Body of pancreas (tissue), 4 donors: Measurements from ENCODE around the gene HSF5. TPM values are rescaled to one million over a fixed set of nuclear protein-coding genes. Genes with fewer than 3 reads are reported as not detected.
A peak's percentile ranks its signal among the peaks of the same experiment; 100 is the strongest.

Source experiments
- ATAC-seq: fragments of 150-250 bp; one replicate; pipeline ENCODE4 v1.9.1; 2016
- DNase-seq, 4 donors: peaks; one replicate each; pipeline ENCODE4 v3.0.0-alpha.2; 2019
- H3K27ac ChIP-seq, 4 donors: fragments of 200-600 bp; sonication (generic); 1 replicate in 3 of 4; 2 replicates in 1 of 4; pipeline versions ENCODE4 v1.5.1 to v1.6.1; 2016 to 2019; ENCODE audit warnings: mild to moderate bottlenecking in 1 of 4, mixed read lengths in 1 of 4, moderate library complexity in 1 of 4
- H3K27me3 ChIP-seq, 2 donors: fragments of 200-600 bp; sonication (generic); one replicate each; pipeline ENCODE4 v1.6.0; 2016; ENCODE audit warnings: mild to moderate bottlenecking in 1 of 2
- H3K36me3 ChIP-seq, 2 donors: fragments of 200-600 bp; sonication (generic); replicated peaks in 1 of 2; 2 replicates each; pipeline ENCODE4 v1.5.1; 2016; ENCODE audit warnings: low read depth in 2 of 2; ENCODE audit not compliant: insufficient read depth in 1 of 2
- H3K4me1 ChIP-seq: fragments of 200-600 bp; sonication (generic); one replicate; pipeline ENCODE4 v1.6.0; 2016
- H3K4me3 ChIP-seq, 2 donors: fragments of 200-600 bp; sonication (generic); 1 replicate in 1 of 2; 2 replicates in 1 of 2; pipeline ENCODE4 v1.5.1; 2016 to 2019
- H3K9me3 ChIP-seq, 3 donors: fragments of 200-600 bp; sonication (generic); 1 replicate in 2 of 3; 2 replicates in 1 of 3; pipeline ENCODE4 v1.5.1; 2016
- POLR2A ChIP-seq, 3 donors: fragments of 450-650 bp; IDR thresholded peaks; one replicate each; pipeline ENCODE4 v1.6.1; 2016; ENCODE audit warnings: antibody characterized with exemption in 3 of 3, mild to moderate bottlenecking in 2 of 3
- WGBS, 2 donors: methylation state at CpG; one replicate each; pipeline ENCODE4 v1.1.5; 2017; 5-methylcytosine and 5-hydroxymethylcytosine counted together
- intact Hi-C: fragments of 100-400 bp; cut with DNase I; formaldehyde crosslinking; loops from one replicate; pipeline ENCODE4 v1.15.1; 2023
- total RNA-seq, 2 donors: library from RNA; depleted of rRNA; stranded (reverse); fragments of >200 nt; gene quantifications; one replicate each; pipeline ENCODE4 v1.1.0, GENCODE V29; 2016
- TF ChIP-seq, protein P1 (sequence below), 7 experiments: fragments of 450-650 bp in 4 of 7; fragments of 200-600 bp in 3 of 7; sonication (generic) in 3 of 7; IDR thresholded peaks; one replicate each; pipeline ENCODE4 v1.5.1; 2016 to 2019; ENCODE audit warnings: antibody characterized with exemption in 7 of 7

Gene HSF5
- total RNA-seq, 2 donors from 2014 or later = not detected

DNA sequence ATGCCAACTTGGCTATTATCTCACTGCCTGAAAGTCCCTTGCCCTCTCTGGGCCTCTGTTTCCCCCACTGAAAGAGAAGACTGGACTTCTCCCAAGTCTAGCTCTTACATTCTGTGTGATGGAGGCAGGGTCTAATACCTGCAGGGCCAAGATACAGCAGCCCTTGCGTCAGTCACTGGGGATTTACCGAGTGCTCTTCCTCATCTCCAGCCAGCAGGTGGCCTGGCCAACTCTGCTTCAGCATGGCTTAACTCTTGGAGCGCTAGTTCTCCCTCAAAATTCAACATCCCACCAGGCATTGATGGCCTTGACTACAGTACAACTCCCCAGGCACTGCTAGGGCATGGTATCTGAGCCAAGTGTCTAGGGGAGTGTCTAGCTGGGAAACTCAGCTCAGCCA is 46.1 kb upstream of the HSF5 start:
- DNase-seq (no peak), ATAC-seq (no peak)
- Histone ChIP-seq H3K27me3 (no peaks in the 10 kb centered on the region), H3K36me3 (no peaks in the 10 kb centered on the region), H3K4me1 (peaks cover 11% of the 10 kb centered on the region), H3K27ac (no peak overlapping the region), H3K9me3 (no peaks in the 10 kb centered on the region), H3K4me3 (no peak overlapping the region)
- intact Hi-C loops = no loop called here
- no peak for TF ChIP-seq POLR2A (IDR thresholded peaks at IDR 0.05)
- TF ChIP-seq, protein P1, sequence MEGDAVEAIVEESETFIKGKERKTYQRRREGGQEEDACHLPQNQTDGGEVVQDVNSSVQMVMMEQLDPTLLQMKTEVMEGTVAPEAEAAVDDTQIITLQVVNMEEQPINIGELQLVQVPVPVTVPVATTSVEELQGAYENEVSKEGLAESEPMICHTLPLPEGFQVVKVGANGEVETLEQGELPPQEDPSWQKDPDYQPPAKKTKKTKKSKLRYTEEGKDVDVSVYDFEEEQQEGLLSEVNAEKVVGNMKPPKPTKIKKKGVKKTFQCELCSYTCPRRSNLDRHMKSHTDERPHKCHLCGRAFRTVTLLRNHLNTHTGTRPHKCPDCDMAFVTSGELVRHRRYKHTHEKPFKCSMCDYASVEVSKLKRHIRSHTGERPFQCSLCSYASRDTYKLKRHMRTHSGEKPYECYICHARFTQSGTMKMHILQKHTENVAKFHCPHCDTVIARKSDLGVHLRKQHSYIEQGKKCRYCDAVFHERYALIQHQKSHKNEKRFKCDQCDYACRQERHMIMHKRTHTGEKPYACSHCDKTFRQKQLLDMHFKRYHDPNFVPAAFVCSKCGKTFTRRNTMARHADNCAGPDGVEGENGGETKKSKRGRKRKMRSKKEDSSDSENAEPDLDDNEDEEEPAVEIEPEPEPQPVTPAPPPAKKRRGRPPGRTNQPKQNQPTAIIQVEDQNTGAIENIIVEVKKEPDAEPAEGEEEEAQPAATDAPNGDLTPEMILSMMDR (IDR thresholded peaks at IDR 0.05) = no peak
- 58 to 90% methylated on average over 3 of the region's 3 CpGs for WGBS, 2 donors

DNA sequence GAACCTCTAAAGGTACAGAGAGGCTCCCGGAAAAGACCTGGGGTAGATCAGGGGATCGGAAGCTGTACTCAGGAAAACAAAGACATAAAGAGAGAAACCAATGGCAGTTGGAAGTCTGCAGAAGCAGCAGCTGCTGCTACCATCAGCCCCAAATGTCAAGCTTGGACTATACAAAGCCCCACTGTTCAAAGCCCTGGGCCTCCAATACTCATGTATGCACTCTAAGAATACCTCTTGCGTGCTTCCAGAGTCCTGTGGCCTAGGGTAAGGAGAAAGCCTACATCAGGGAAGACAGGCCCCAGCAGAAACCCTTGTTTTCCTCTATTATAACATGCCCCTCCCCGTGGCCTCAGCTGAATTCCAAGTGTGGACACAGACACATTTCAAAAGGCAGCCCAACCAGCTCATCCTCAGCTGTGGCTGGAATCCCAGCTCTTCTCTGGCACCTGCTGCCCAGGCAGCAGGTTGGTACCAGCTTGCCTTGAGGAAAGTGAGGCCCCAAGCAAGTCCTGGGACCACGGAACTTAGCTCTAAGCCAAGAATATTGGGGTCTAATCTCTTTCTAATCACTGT is 45.5 kb upstream of the HSF5 start:
- no peak for TF ChIP-seq POLR2A (IDR thresholded peaks at IDR 0.05)
- TF ChIP-seq, protein P1 (IDR thresholded peaks at IDR 0.05) = no peak
- Histone ChIP-seq H3K4me1 (peaks cover 11% of the 10 kb centered on the region), H3K36me3 (no peaks in the 10 kb centered on the region), H3K27ac (no peak overlapping the region), H3K9me3 (no peaks in the 10 kb centered on the region), H3K27me3 (no peaks in the 10 kb centered on the region), H3K4me3 (no peak overlapping the region)
- 89 to 91% methylated on average over 5 of the region's 5 CpGs for WGBS, 2 donors
- DNase-seq (no peak), ATAC-seq (no peak)
- intact Hi-C loops = no loop called here

DNA sequence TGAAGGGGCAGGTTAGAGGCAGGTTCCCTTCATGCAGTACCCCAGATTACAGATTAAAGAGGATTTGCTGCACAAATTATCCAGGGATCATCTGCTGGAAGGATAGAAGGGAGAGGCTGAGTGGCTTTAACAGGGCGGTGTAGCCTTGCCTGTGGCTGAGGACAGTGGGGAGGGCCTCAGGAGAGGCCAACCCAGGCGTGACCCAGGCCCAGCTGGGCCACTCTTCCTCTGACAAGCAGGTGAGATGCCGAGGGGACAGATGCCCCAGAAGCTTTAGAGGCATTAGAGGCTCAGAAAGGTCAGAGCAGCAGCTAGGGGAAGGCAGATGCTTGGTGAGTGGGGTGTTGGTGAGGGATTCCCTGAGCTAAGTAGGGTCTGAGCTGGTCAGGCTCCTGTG is 44.3 kb upstream of the HSF5 start:
- Histone ChIP-seq H3K4me1 (peaks cover 11% of the 10 kb centered on the region), H3K27ac (no peak overlapping the region), H3K27me3 (no peaks in the 10 kb centered on the region), H3K9me3 (no peaks in the 10 kb centered on the region), H3K36me3 (no peaks in the 10 kb centered on the region), H3K4me3 (no peak overlapping the region)
- ATAC-seq (no peak), DNase-seq (no peak)
- 54 to 64% methylated on average over 3 of the region's 3 CpGs for WGBS, 2 donors
- TF ChIP-seq, protein P1 (IDR thresholded peaks at IDR 0.05) = no peak
- TF ChIP-seq POLR2A (IDR thresholded peaks at IDR 0.05) = no peak
- intact Hi-C loops = no loop called here

GRCh38 chr17:58531661-58532554 is 43.7 kb upstream of the HSF5 start:
- WGBS, 2 donors = 3 to 9% methylated on average over 9 to 68 of the region's 82 CpGs
- H3K27ac ChIP-seq = no peak overlapping the region
- intact Hi-C loops = no loop called here

More at GRCh38 chr17:58531661-58532554, 43.7 kb upstream of the HSF5 start:
- no peaks in the 10 kb centered on the region for H3K36me3 ChIP-seq
- peak; percentile 91 for ATAC-seq
- no peak for TF ChIP-seq POLR2A (IDR thresholded peaks at IDR 0.05)
- TF ChIP-seq, protein P1 (IDR thresholded peaks at IDR 0.05) = peak in 1 of 7 experiments; percentile 15
- peaks cover 11% of the 10 kb centered on the region for H3K4me1 ChIP-seq
- no peak overlapping the region for H3K4me3 ChIP-seq
- DNase-seq = peak; percentile 58 to 77 (median 62)
- no peaks in the 10 kb centered on the region for H3K27me3 ChIP-seq
- H3K9me3 ChIP-seq = no peaks in the 10 kb centered on the region
